HG02759 (cell line): ENCODE data around the gene RGSL1.

Experiments used
- ATAC-seq: cut with Tn5 transposase; IDR thresholded peaks from one replicate; pipeline ENCODE4 v1.9.1; 2021; ENCODE audit warnings: mild to moderate bottlenecking, moderate library complexity; ENCODE audit not compliant: unreplicated experiment

The RGSL1 gene

DNA sequence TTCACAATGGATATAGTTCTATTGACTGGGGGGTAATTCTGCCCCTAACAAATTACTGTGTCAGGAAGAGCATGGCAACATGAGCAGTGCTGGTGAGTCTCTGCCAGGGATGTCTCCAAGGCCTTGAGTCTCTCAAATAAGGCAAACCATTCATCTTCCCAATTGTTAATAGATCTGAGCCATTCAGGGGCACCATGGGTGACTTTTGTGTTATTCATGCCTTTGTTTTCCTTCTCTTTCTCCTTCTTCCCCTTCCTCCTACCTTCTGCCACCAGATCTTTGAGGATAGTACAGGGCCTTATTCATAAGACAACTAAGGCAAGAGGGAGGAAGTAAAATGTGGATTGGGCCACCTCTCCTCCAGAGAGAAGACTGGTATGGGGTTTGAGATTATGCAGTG, at the start of gene RGSL1:
TSS of gene RGSL1 (plus strand) at position 60 of the 400 bp plus-strand sequence. CDS start at position 80, 20 bp downstream.
- ATAC-seq: no peak

DNA sequence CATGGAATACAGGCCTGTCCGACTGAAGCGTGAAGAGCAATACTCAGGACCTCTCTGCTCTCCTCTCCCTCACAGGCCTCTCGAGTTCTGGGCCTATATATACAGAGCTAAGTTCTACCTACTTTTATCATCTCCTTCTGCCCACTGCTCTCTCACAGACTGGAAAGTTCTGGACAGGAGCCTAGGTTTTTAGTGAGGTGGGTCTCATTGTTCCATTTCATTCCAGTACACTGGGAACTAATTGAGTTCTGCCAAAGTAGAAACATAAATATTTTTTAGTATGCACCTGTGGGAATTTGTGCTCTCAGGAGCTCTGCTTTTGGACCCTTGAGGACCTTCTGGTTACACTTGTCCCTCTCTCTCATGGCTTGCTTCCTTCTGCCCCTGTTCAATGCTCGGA, 49.4 kb upstream of the RGSL1 start, which contains the start of gene TEDDM1:
TSS of gene TEDDM1 (minus strand) at position 101 of the 400 bp plus-strand sequence. CDS start 182 bp downstream, outside the sequence.
- ATAC-seq: no peak

DNA sequence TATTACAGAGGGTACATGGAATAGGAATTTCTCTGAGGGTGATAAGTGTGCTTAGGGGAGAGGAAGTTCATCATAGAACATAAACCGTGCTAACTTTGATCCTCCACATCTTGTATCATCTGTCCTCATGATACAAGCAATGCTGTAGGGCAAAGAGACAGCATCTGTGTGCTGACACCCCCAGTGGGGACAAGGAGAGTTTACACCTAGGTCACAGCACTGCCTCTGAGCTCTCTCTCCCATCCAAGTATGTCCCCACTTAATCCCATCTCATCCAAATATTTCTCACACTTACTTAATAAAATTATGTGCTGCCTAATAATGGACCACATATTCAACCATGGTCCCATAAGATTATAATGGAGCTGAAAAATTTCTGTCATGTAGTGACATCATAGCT, 45.2 kb upstream of the RGSL1 start:
- no peak for ATAC-seq

DNA sequence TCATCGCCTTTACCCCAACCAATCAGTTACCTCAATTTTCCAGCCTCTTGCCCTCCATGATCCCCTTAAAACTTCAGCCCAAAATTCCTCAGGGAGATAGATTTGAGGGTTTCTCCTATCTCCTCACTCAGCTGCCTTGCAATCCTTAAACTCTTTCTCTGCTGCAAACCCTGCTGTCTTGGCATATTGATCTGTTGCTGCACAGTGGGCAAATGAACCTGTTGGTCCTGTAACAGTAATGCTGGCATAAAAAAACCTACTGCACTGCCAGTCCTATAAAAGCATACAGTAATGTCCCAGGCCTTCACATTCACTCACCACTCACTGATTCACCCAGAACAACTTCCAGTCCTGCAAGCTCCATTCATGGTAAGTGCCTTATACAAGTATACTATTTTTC, 44.4 kb upstream of the RGSL1 start:
- no peak for ATAC-seq

DNA sequence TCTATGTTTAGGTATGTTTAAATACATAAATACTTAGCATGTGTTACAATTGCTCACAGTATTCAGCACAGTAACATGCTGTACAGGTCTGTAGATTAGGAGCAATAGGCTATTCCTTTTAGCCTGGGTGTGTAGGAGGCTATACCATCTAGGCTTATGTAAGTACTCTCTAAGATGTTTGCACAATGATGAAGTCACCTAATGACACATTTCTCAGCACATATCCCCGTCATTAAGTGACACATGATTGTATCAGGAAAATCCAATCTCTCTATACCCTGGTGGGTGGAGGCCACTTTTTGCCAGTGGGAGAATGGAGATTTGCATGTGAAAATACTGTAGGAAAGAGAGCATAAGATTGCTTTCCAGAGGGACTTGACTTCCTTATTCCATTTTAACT, 43.9 kb upstream of the RGSL1 start:
- ATAC-seq: no peak

DNA sequence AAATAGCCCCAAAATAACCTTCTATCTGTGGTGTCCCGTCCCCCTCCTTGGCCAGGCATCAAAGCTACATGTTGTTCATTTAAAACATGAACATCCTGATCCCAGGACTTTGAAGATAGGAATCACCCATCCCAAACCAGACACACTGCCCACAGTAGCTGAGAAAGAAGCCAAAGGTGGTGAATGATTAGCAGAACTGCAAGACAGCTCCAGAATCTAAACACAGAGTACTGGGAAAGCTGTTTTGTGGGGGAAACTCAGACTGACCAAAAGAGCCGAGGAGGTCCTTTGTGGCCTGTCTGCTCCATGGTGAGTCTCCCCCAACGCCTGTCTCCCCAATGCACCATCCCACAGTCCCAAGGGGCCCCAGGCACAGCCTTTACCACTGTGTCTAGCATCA, 42.2 kb upstream of the RGSL1 start:
- ATAC-seq: no peak

DNA sequence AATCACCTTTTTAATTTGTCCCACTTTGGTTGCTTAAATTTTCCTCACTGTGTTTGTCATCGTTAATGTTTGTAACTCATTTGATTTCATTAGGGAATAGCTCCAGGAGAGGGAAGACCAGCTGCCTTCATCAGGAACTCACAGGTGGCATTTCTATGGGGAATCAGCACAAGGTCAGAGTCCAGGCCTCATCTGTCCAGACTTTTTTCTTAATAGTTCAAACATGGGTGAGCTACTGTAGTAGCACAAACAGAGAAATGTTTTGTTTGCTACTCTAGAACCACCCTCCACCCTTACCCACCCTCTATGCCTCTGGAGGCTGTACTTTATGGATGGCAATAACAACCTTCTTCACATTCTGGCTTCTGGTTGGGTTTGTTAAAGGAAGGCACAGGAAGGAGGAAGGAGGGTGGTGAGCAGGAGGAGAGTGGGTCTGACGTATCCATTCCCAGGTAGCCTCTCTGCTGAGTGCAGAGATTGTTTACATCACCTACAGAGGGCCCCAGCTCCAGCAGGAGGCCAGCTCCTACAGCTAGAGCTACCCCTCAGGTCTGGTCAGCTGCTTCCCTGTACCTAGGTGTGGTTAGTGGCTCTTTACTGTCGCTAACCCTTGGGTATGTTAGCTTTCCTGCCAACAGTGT, 41.4 kb upstream of the RGSL1 start:
- ATAC-seq: no peak

DNA sequence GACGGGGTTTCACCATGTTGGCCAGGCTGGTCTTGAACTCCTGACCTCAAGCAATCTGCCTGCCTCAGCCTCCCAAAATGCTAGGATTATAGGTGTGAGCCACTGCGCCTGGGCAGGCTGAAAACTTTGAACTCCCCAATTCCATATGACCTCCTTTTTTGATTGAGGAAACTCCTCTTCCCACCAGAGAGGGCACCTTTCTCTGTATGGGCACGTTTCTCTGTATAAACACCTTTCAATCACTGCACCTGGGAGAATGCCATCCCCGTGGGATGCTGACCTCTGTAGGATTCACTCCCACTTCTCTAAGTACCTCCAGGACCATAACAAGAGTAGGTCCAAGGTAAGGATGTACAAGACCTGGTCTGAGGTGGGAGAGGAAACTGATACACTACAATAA, 39.8 kb upstream of the RGSL1 start:
- ATAC-seq: no peak

DNA sequence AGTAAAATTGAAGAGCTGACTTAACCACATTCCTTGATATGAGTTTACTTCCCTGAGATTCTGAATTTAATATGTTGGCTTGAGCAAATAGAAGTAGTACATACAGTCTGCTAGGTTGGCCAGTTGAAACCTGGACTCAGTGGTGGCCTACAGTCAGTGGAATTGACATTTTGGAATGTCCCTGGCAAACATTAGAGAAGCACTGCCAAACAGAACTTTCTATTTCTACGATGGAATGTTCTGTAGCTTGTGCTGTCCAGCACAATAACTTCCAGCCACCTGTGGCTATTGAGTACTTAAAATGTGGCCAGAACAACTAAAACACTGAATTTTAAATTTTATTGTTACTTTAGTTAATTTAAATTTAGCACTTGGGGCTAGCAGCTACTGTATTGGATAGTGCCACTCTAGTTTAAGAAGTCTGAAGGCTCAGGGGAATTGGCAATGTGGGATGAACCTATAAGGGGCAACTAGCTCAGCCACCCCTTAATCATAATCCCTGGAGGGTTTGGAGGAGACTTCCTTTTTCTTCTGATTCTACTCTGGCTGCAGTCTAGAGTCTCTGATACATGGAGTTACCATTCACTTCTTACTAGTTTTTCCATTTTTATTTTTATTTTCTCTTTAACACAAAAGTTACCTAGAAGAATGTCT, 39.2 kb upstream of the RGSL1 start:
- ATAC-seq: no peak

DNA sequence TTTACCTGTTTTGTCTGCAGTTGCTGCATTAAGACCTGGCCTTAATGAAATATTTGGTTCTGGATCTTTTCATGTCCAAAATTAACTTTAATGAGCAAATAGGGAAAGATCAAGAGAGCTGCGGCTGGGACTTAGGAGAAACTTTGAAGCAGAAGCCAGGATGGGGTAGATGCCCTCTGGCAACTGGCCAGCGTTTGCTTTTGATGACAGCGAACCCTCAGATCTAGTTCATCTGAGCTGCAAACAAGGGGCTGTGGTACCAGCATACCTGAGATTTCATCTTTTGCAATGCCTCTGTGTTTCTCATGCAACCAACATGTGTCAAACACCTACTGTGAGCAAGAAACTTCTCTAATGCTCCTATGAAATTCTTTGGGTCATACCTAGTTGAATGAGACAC, 36.5 kb upstream of the RGSL1 start:
- ATAC-seq: no peak

DNA sequence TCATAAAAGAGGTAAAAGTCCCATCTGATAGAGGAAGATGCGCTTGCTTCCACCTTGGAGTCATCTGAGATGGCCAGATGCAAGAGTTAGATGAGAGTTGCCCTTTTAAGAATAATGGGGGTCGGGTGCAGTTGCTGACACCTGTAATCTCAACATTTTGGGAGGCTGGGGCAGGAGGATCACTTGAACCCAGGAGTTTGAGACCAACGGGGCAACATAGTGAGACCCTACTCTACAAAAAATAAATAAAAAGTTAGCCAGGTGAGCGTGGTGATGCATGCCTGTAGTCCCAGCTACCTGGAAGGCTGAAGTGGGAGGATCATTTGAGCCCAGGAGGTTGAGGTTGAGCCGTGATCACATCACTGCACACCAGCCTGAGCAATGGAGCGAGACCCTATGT, 36.0 kb upstream of the RGSL1 start:
- ATAC-seq: no peak

DNA sequence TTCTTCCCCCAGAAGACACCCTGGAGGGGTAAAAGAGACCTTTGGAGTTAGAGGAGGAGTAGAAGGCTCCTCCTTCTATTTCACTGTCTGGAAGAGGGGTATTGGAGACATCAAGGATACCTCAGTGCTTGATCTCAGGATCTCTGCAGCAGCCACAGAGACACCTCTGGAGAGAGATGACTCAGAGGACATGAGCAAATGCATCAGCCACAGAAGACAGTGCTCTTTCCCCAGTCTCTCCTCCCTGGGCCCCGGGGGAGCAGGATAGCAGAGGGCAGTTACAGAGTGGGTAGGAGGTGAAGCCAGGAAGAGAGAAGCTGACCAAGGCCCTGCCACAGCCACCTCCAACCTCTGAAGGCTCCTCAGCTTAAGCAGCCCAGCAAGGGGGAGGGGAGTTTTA, 34.2 kb upstream of the RGSL1 start:
- no peak for ATAC-seq

DNA sequence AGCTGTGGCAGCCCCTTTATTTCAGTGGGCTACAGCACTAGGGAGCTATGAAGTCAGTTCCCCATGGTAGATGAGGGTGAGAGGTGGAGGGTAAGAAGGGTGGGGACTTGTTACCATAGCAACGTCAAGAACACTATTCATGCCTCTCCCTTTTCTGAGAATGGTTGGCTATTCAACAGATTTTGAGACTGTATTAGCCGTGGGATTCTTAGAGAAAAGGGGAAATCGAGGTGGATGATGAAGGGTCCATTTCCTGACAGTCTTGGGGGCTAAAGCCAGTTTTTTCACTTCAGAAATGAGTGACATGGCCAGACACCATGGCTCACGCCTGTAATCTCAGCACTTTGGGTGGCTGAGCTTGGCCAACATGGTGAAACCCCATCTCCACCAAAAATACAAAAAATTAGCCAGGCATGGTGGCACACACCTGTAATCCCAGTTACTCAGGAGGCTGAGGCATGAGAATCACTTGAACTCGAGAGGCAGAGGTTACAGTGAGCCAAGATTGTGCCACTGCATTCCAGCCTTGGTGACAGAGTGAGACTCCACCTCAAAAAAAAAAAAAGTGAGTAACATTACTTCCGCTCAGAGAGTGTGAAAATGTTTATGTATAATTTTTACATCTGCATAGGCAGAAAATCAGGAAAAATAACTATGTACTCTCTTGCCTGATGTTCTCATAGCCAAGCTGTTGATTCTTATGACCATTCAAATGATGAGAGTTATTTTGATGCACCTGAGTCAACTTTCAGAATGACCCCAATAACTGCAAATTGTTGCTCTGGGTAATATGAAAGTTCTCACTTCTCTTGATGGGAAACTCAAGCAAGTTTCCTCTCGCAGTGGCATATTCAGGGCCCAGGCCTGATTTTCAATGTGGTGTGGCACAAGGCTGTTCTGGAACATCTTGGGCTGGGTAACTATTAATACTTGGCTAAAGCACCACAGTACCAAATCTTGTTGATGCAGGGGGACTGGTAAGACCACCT, 23.2 kb upstream of the RGSL1 start:
- ATAC-seq: peak; percentile 76

DNA sequence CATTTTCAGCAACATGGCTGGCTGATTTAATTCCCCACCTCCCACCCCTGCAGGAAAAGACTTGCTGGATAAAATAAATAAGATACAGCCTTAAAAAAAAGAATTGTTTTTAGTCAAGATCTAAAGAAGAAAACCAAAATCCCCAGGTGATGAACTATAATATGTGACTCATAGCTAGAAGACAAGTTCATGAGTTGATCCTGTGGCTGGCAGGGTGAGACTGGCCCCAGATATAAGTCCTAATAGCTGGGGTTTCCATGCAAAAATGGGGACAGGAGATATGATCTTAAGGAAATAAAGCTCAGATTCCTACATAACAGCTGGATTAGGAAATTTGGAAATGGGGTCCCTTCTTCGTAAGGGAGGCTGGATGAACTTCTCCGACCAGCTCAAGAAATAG, 21.9 kb upstream of the RGSL1 start:
- ATAC-seq: peak; percentile 23

DNA sequence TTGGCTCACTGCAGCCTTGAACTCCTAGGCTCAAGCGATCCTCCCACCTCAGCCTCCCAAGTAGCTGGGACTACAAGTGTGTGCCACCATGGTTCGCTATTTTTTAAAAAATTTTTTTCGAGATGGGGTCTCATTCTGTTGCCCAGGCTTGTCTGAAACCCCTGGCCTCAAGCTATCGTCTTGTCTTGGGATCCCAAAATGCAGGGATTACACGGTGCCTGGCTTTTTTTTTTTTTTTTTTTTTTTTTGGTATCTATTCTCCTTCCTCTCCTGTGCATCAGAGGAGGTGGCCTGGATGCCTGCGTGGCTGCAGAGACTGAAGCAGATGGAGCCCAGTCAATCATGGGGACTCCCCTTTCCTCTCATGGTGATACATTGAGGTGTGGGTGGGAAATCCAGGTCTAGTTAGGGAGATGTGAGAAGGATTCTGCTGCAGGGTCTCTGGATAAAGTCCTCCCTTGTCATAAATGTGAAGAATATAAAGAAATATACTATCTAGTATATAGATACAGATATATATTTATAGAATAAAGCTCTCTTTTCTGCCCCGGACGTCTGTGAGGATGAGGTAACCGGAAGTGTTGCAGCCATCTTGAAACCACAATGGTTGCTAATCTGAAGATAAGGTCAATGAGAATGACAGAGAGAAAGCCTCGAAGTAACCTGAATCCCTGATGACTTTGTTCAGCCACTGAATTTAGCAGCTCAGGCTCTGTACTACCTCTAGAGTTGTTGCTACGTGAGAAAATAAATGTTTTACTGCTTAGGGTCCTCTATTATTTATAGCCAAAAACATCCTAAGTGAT, 19.5 kb upstream of the RGSL1 start:
- ATAC-seq: no peak

DNA sequence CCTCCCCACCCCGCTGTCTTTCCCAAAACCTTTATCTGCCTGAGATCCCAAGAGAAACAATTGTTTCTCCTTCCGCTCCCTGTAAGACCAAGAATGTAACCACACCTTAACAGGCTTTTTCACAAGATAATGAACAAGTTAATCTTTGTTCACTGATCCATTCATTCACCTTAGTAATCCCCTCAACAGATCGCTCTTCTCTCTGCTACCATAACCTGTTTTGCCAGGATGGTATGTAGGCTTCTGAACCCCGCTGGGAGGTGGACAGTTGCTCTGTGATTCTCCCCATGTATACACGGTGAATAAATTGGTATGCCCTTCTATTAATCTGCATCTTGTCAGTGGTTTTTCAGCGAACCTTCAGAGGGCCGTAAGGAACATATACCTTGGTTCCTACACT, 18.7 kb upstream of the RGSL1 start:
- ATAC-seq: no peak

DNA sequence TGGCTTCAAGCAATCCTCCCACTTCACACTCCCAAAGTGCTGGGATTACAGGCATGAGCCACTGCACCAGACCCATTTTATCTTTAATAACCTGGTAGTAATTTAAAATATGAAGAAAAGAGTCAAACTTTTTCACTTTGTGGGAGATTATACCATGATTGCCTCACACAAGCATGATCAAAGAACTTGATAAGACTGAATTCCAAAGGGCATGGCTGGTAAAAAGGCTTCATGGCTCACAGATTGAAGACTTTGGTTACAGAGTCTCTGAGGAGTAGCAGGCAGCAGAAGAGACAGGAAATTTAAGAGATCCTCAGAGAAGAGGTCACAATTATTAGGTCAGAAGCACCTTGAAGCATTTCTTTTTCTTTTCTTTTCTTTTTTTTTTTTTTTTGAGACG, 16.4 kb upstream of the RGSL1 start:
- ATAC-seq: no peak

DNA sequence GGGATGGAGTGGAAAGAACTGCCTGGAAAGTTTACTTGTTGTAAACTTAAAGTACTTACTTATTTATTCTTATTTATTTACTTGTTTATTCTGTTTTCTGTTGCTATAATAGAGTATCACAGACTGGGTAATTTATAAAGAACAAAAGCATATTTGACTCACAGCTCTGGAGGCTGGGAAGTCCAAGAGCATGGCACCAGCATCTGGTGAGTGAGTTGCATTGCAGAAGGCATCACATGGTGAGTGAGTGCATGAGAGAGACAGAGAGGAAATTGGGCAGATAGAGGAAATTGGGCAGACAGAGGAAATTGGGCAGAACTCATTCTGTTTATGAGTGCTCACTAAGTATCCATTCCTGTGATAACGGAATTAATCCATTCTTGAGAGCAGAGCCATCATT, 11.6 kb upstream of the RGSL1 start:
- no peak for ATAC-seq

DNA sequence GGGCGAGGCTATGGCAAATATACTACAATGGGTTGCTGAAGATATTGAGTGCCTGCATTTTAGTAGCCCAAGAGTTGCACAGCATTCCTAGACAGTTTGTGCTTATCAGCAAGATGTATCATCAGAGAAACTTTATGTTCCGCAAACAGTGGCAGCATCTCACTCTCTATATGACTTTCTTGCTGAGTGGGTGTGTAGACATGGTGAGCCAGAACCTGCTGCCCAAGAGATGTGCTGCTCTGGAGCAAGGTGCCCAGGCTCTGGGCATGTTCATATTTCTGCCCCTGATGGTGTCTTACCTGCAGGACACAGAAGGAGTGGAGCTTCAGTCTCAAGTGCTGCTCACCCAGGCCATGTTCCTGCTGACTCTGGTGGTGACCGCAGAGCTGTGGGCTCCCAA, 8.2 kb upstream of the RGSL1 start:
- no peak for ATAC-seq

DNA sequence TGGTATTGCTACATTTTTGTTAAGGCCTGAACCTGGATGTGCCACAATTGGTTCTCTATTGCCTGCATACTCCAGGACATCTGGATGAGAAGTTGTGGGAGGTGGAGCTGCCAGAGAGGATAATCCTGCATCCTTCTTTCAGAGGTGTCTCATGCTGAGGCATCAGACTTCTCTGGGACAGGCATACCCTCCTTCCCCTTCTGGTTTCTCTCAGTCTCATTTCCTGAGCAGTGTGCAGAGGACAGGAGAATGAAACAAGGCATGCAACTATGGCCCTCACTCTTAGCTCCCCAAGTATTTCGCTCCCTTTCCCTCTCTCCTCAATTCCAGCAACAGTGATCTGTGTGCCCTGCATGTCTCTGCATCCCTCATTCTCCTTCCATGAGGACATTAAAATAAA, 7.6 kb upstream of the RGSL1 start:
- no peak for ATAC-seq

DNA sequence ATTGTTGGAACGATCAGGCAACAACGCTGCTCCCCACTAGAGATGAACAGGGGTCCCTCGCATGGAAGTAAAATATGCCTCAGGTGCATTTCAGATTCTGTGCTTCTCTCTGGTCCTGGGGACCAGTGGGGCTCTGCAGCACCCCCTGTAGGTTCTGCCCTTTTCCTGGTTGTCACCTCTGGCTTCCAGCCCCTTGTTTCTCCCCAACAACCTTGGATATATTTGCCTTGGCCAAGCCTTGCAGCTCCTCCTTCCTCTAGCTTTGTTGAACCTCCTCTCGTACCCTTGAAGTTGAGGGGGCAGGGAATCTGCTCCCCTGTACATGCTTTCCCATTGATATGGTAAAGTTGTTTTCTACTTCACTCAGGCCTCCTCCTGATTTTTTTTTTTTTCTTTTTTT, 5.4 kb upstream of the RGSL1 start:
- no peak for ATAC-seq
